Measurements from ENCODE around the gene RPH3AL. TPM values are rescaled to one million over a fixed set of nuclear protein-coding genes. Genes with fewer than 3 reads are reported as not detected.

RPH3AL gene
- total and polyA plus RNA-seq, 2 experiments from 2014 or later, result 13.8 to 39.0 TPM

GRCh38 chr17:285751-286422 is 66.7 kb downstream of the RPH3AL start:
- Histone ChIP-seq H3K4me1 (ENCODE audit: low read depth) (no peaks in the 10 kb centered on the region), H3K27ac (no peak overlapping the region), H3K4me3 (no peak overlapping the region), H3K36me3 (no peaks in the 10 kb centered on the region), H3K9me3 (ENCODE audit: low read depth) (no peaks in the 10 kb centered on the region), H3K27me3 (no peaks in the 10 kb centered on the region)
- TF ChIP-seq, protein P1, sequence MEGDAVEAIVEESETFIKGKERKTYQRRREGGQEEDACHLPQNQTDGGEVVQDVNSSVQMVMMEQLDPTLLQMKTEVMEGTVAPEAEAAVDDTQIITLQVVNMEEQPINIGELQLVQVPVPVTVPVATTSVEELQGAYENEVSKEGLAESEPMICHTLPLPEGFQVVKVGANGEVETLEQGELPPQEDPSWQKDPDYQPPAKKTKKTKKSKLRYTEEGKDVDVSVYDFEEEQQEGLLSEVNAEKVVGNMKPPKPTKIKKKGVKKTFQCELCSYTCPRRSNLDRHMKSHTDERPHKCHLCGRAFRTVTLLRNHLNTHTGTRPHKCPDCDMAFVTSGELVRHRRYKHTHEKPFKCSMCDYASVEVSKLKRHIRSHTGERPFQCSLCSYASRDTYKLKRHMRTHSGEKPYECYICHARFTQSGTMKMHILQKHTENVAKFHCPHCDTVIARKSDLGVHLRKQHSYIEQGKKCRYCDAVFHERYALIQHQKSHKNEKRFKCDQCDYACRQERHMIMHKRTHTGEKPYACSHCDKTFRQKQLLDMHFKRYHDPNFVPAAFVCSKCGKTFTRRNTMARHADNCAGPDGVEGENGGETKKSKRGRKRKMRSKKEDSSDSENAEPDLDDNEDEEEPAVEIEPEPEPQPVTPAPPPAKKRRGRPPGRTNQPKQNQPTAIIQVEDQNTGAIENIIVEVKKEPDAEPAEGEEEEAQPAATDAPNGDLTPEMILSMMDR (IDR thresholded peaks at IDR 0.05; ENCODE audit: low read depth, low read length), result no peak
- DNase-seq (ENCODE audit: low read depth in 1 of 2, low spot score in 1 of 2), result no peak

GRCh38 chr17:284676-285355 is 67.8 kb downstream of the RPH3AL start:
- Histone ChIP-seq H3K4me3 (no peak overlapping the region), H3K27ac (no peak overlapping the region), H3K9me3 (ENCODE audit: low read depth) (no peaks in the 10 kb centered on the region), H3K4me1 (ENCODE audit: low read depth) (no peaks in the 10 kb centered on the region), H3K36me3 (no peaks in the 10 kb centered on the region), H3K27me3 (no peaks in the 10 kb centered on the region)
- DNase-seq (ENCODE audit: low read depth in 1 of 2, low spot score in 1 of 2), result no peak
- TF ChIP-seq, protein P1 (IDR thresholded peaks at IDR 0.05; ENCODE audit: low read depth, low read length), result no peak

- no peaks in the 10 kb centered on the region for H3K4me1 ChIP-seq (ENCODE audit: low read depth)
- TF ChIP-seq, protein P1 (IDR thresholded peaks at IDR 0.05; ENCODE audit: low read depth, low read length), result no peak
- H3K36me3 ChIP-seq, result no peaks in the 10 kb centered on the region
- H3K9me3 ChIP-seq (ENCODE audit: low read depth), result no peaks in the 10 kb centered on the region
- no peaks in the 10 kb centered on the region for H3K27me3 ChIP-seq
- H3K27ac ChIP-seq, result no peak overlapping the region
- DNase-seq (ENCODE audit: low read depth in 1 of 2, low spot score in 1 of 2), result no peak
- H3K4me3 ChIP-seq, result no peak overlapping the region
Observed at GRCh38 chr17:283911-284675, 68.5 kb downstream of the RPH3AL start.

DNA sequence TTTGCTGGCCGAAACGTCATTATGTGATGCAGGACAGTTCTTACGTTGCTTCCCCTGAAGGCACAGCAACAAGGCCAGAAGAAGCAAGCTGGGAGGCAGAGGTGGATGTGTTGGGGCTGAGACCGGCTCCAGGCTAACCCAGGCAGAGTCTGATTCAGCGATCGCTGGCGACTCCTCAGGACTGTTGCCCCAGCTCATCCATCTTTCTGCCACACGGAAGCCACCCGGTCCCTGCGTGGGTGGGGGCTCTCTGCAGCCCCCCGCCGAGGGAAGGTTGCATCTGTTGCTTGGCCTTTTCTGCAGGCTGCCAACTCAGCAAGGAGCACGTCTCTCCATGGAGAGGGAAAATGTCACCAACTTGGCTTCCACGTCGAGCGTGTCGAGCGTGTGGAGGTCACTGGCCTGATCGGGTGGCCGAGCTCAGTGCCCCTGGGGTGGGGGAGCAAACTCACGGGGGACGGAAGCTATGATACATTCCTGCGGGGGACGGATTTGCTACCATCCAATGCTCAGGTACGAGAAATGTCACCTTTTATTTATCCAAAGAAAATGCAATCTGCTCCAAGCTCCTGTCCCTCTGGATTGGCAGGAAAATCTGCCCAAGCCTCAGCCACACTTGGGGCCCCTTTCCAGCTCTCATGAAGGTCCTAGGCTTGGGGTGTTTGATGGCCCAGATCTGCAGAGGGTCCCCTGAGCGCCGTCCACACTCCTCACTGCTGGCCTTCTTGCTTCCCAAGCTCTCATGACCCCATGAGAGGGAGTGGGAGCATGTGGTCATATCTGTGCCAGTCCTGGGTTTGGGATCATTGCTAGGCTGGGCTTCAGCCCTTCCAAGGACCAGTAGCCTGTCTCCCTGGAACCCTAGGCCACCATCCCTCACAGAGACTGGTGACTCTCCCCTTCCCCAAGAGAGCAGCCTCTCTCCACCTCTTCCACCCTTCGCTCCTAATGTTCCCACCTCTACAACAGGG is 69.4 kb downstream of the RPH3AL start:
- H3K27ac ChIP-seq, result no peak overlapping the region
- no peak for DNase-seq (ENCODE audit: low read depth in 1 of 2, low spot score in 1 of 2)
- H3K9me3 ChIP-seq (ENCODE audit: low read depth), result no peaks in the 10 kb centered on the region
- TF ChIP-seq, protein P1 (IDR thresholded peaks at IDR 0.05; ENCODE audit: low read depth, low read length), result no peak
- H3K4me1 ChIP-seq (ENCODE audit: low read depth), result no peaks in the 10 kb centered on the region
- no peaks in the 10 kb centered on the region for H3K36me3 ChIP-seq
- no peak overlapping the region for H3K4me3 ChIP-seq
- H3K27me3 ChIP-seq, result no peaks in the 10 kb centered on the region
